K562 (cell line): Measurements from ENCODE around the gene MRGPRF. TPM values are rescaled to one million over a fixed set of nuclear protein-coding genes. Genes with fewer than 3 reads are reported as not detected.

Experiments
- ATAC-seq: fragments of 200-7000 bp; cut with Tn5 transposase; 3 replicates; pipeline ENCODE4 v1.9.1; 2020; ENCODE audit warnings: moderate library complexity
- BruUV-seq: library from RNA; stranded (reverse); fragments of 400-500 nt; replicated peaks from 2 replicates; lab custom pipeline; 2021; lab: Mats Ljungman, UMichigan
- CTCF ChIA-PET: fragments of 300-600 bp; formaldehyde crosslinking; extraction: SDS; loops from one replicate; lab custom pipeline; 2021; ENCODE audit warnings: low intra/inter-chr PET ratio; lab: Yijun Ruan, JAX
- POLR2A ChIA-PET: fragments of 300-600, 350-650 bp; sonication (Branson Sonifier 250); formaldehyde crosslinking; extraction: SDS; loops from one replicate; lab custom pipeline; 2021; ENCODE audit warnings: antibody characterized with exemption, inconsistent platforms; lab: Yijun Ruan, JAX
- DNase-seq, 4 experiments: peaks; one replicate each; pipeline versions ENCODE4 v3.0.0 to v3.0.0-alpha.2; 2011 to 2018; ENCODE audit warnings: low spot score in 3 of 4, mixed read lengths in 3 of 4; ENCODE audit errors: extremely low read depth in 1 of 4
- FAIRE-seq: peaks from 2 replicates; lab custom pipeline; 2011; peaks lifted over from hg19 to GRCh38; lab: Jason Lieb, UNC
- H2AFZ ChIP-seq: 2 replicates; pipeline ENCODE4 v1.6.0; 2011; ENCODE audit warnings: low read depth, low read length, control low read depth, inconsistent platforms
- H3K27ac ChIP-seq: fragments of 200-600 bp; 3 replicates; pipeline ENCODE4 v1.8.0; 2011; ENCODE audit warnings: low read depth, mild to moderate bottlenecking, control low read depth, inconsistent platforms, low read length, moderate library complexity, mixed read lengths; ENCODE audit errors: extremely low read depth
- H3K27me3 ChIP-seq, 2 experiments: fragments of 300-600 bp in 1 of 2; 2 replicates in 1 of 2; 3 replicates in 1 of 2; pipeline versions ENCODE4 v1.6.0 to v1.8.0; 2011; ENCODE audit warnings: inconsistent platforms in 2 of 2, low read length in 2 of 2, mild to moderate bottlenecking in 1 of 2, mixed read lengths in 1 of 2, moderate library complexity in 1 of 2; ENCODE audit not compliant: control insufficient read depth in 2 of 2, insufficient read depth in 2 of 2
- H3K36me3 ChIP-seq: fragments of 300-600 bp; 3 replicates; pipeline ENCODE4 v1.8.0; 2011; ENCODE audit warnings: mild to moderate bottlenecking, low read length, inconsistent platforms; ENCODE audit not compliant: control insufficient read depth, insufficient read depth
- H3K4me1 ChIP-seq, 2 experiments: fragments of 200-600 bp in 1 of 2; replicated peaks in 1 of 2; 2 replicates in 1 of 2; 3 replicates in 1 of 2; pipeline versions ENCODE4 v1.5.1 to v1.8.0; 2011; ENCODE audit warnings: inconsistent platforms in 2 of 2, low read length in 2 of 2, mild to moderate bottlenecking in 1 of 2, mixed read lengths in 1 of 2, moderate library complexity in 1 of 2; ENCODE audit not compliant: control insufficient read depth in 2 of 2, insufficient read depth in 2 of 2
- H3K4me2 ChIP-seq: 2 replicates; pipeline ENCODE4 v1.6.1; 2011; ENCODE audit warnings: low read length, control low read depth, inconsistent platforms, mixed read lengths; ENCODE audit not compliant: insufficient read depth
- H3K4me3 ChIP-seq: fragments of 200-600 bp; sonication (generic), shearing (Covaris generic); 2 replicates; pipeline ENCODE4 v1.5.1; 2016; ENCODE audit warnings: control low read depth, inconsistent platforms
- H3K79me2 ChIP-seq: fragments of 200-600 bp; 3 replicates; pipeline ENCODE4 v1.8.0; 2011; ENCODE audit warnings: low read length, inconsistent platforms; ENCODE audit not compliant: control insufficient read depth, insufficient read depth
- H3K9ac ChIP-seq, 2 experiments: 2 replicates each; pipeline versions ENCODE4 v1.6.0 to v1.6.1; 2011; ENCODE audit warnings: low read depth in 2 of 2, low read length in 2 of 2, control low read depth in 1 of 2, inconsistent platforms in 1 of 2, mild to moderate bottlenecking in 1 of 2, mixed read lengths in 1 of 2; ENCODE audit not compliant: insufficient read depth in 1 of 2
- H3K9me1 ChIP-seq: one replicate; pipeline ENCODE4 v1.6.0; 2011; ENCODE audit warnings: inconsistent platforms, mild to moderate bottlenecking, low read length, moderate library complexity; ENCODE audit not compliant: control insufficient read depth, insufficient read depth
- H3K9me3 ChIP-seq: replicated peaks from 2 replicates; pipeline ENCODE4 v1.5.1; 2011; ENCODE audit warnings: low read depth, low read length, inconsistent platforms; ENCODE audit not compliant: control insufficient read depth, insufficient read depth
- H4K20me1 ChIP-seq: replicated peaks from 2 replicates; pipeline ENCODE4 v1.6.1; 2011; ENCODE audit warnings: low read length, inconsistent platforms, mixed read lengths; ENCODE audit not compliant: control insufficient read depth, insufficient read depth
- CHD1 ChIP-seq: fragments of 200-600 bp; sonication (generic); IDR thresholded peaks from one replicate; pipeline ENCODE4 v1.6.1; 2012; ENCODE audit warnings: mild to moderate bottlenecking, moderate library complexity, low read length, inconsistent platforms
- DPF2 ChIP-seq: fragments of 450-650 bp; IDR thresholded peaks from 2 replicates; pipeline ENCODE4 v1.6.1; 2016
- GTF2E2 ChIP-seq: fragments of 200-800 bp; sonication (Bioruptor generic); IDR thresholded peaks from 2 replicates; pipeline ENCODE4 v1.6.1; 2016; ENCODE audit warnings: missing genetic modification characterization, missing compliant biosample characterization
- HDAC2 ChIP-seq: fragments of 450-650 bp; IDR thresholded peaks from 2 replicates; pipeline ENCODE4 v1.6.1; 2016; ENCODE audit warnings: mild to moderate bottlenecking
- HMG20B ChIP-seq: fragments of 250-450 bp; sonication (Bioruptor Pico); IDR thresholded peaks from 2 replicates; pipeline ENCODE4 v1.5.0; 2021; ENCODE audit warnings: mild to moderate bottlenecking
- ILF3 ChIP-seq: fragments of 450-650 bp; IDR thresholded peaks from 2 replicates; pipeline ENCODE4 v1.6.1; 2018; ENCODE audit warnings: antibody characterized with exemption, mild to moderate bottlenecking, moderate library complexity, borderline replicate concordance
- KAT8 ChIP-seq: fragments of 450-650 bp; IDR thresholded peaks from 2 replicates; pipeline ENCODE4 v1.6.1; 2016; ENCODE audit warnings: low read depth, mild to moderate bottlenecking
- PML ChIP-seq: IDR thresholded peaks from 2 replicates; pipeline ENCODE4 v1.6.1; 2012; ENCODE audit warnings: low read length, inconsistent platforms
- RFX7 ChIP-seq: fragments of 250-450 bp; sonication (Bioruptor Pico); IDR thresholded peaks from 2 replicates; pipeline ENCODE4 v1.5.1; 2021; ENCODE audit warnings: mild to moderate bottlenecking
- SNRNP70 ChIP-seq: fragments of 200-400 bp; formaldehyde crosslinking; optimal IDR thresholded peaks from 2 replicates; pipeline ENCODE3; 2017; ENCODE audit warnings: low read depth, low read length
- TCF3 ChIP-seq: sonication (generic); formaldehyde crosslinking; IDR thresholded peaks from 2 replicates; pipeline ENCODE4 v1.4.0; 2020; ENCODE audit warnings: mild to moderate bottlenecking, missing genetic modification reagents
- TOE1 ChIP-seq, 2 experiments: fragments of 450-650 bp in 1 of 2; sonication (generic) in 1 of 2; formaldehyde crosslinking in 1 of 2; IDR thresholded peaks; 2 replicates each; pipeline versions ENCODE4 v1.7.1 to v1.8.0; 2016 to 2022; ENCODE audit warnings: borderline replicate concordance in 2 of 2, mild to moderate bottlenecking in 2 of 2, antibody characterized with exemption in 1 of 2, inconsistent platforms in 1 of 2, low read depth in 1 of 2, missing genetic modification reagents in 1 of 2, moderate library complexity in 1 of 2
- U2AF1 ChIP-seq: fragments of 200-400 bp; formaldehyde crosslinking; optimal IDR thresholded peaks from 2 replicates; pipeline ENCODE3; 2017; ENCODE audit warnings: mild to moderate bottlenecking, low read depth, low read length, moderate library complexity
- WGBS: fragments of 100-300 bp; shearing (Covaris generic); methylation state at CpG from one replicate; pipeline ENCODE4 v1.1.6; 2016; ENCODE audit warnings: low coverage, mixed read lengths; ENCODE audit not compliant: insufficient coverage; ENCODE audit errors: missing lambda C conversion rate; 5-methylcytosine and 5-hydroxymethylcytosine counted together
- in situ Hi-C: fragments of 300-500 bp; cut with MboI; formaldehyde crosslinking; loops from 4 replicates; pipeline ENCODE4 v1.15.0; 2018; ENCODE audit warnings: inconsistent platforms, mixed read lengths
- intact Hi-C: fragments of 100-400 bp; cut with micrococcal nuclease; formaldehyde crosslinking; loops from 2 replicates; pipeline ENCODE4 v1.14.2; 2022
- polyA plus RNA-seq, 8 experiments: library from polyadenylated mRNA; depleted of rRNA in 4 of 8; stranded (reverse) in 5 of 8; unstranded in 3 of 8; fragments of >200 nt; fragmentation: Nextera tagmentation in 2 of 8; fragmentation: Illumina TruSeq in 1 of 8; extraction: Ambion mirVana in 2 of 8; extraction: Trizol in 1 of 8; gene quantifications; 2 replicates each; pipeline versions ENCODE4 v1.2.1 to v1.2.3, GENCODE V29; 2011 to 2014; ENCODE audit warnings: inconsistent platforms in 1 of 8, missing spikeins in 1 of 8
- total RNA-seq, 7 experiments: library from RNA; depleted of rRNA in 6 of 7; stranded (reverse); fragments of >200 nt in 6 of 7; fragmentation: Illumina TruSeq in 2 of 7; extraction: Trizol in 2 of 7; gene quantifications; 2 replicates each; pipeline versions ENCODE4 v1.2.1 to v1.2.3, GENCODE V29; 2011 to 2021; ENCODE audit warnings: low replicate concordance in 1 of 7
- TF ChIP-seq, protein P1 (sequence below): fragments of 450-650 bp; IDR thresholded peaks from 2 replicates; pipeline ENCODE4 v1.6.1; 2016; ENCODE audit warnings: missing biosample characterization, missing genetic modification characterization

Gene MRGPRF
- total and polyA plus RNA-seq, 9 of the 15 experiments (the other 6 are each of a cell fraction or from before 2014, with no cell fraction given): not detected

DNA sequence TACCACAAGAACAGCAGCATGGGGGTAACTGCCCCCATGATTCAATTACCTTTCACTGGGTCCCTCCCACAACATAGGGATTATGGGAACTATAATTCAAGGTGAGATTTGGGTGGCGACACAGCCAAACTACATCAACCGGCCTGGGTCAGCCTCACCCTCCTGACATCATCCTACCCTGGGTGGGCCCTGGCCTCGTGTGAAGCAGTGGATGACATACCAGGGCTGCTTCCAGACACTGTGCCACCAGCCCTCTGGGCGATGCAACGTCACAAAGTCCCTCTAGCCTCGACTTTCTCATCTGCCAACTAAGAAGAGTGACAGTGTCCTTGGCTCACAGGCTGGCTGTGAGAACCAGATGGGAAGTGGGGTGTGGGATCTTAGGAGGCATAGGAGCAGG lies 27.0 kb upstream of the MRGPRF start:
- Histone ChIP-seq H3K27me3 (peaks cover 6 to 46% of the 10 kb centered on the region in 2 experiments; a peak in 3 of 5 replicates), H3K9ac (no peak overlapping the region), H3K4me1 (peaks cover 0 to 7% of the 10 kb centered on the region in 2 experiments; a peak in 2 of 5 replicates), H2AFZ (no peak overlapping the region), H4K20me1 (no peaks in the 10 kb centered on the region), H3K27ac (no peak overlapping the region), H3K9me3 (no peaks in the 10 kb centered on the region), H3K4me3 (no peak overlapping the region), H3K4me2 (no peak overlapping the region), H3K36me3 (no peaks in the 10 kb centered on the region), H3K9me1 (no peaks in the 10 kb centered on the region), H3K79me2 (no peaks in the 10 kb centered on the region)
- no peak for ATAC-seq
- no peak for DNase-seq
- intact Hi-C loops (no loop called here), in situ Hi-C loops (no loop called here)
- no peak for TF ChIP-seq TOE1 (IDR thresholded peaks at IDR 0.05; ENCODE audit: borderline replicate concordance)
- TF ChIP-seq TOE1 (CRISPR knock-in tag; IDR thresholded peaks at IDR 0.05; ENCODE audit: borderline replicate concordance, low read depth): no peak
- TF ChIP-seq SNRNP70: no peak
- TF ChIP-seq ILF3: no peak
- TF ChIP-seq PML: no peak
- TF ChIP-seq HMG20B (CRISPR knock-in tag): no peak
- no peak for TF ChIP-seq KAT8
- no TSS peak for BruUV-seq
- no peak for FAIRE-seq
- 28% methylated on average over 6 of the region's 6 CpGs for WGBS
- ChIA-PET POLR2A (no interaction called here), CTCF (no interaction called here)

DNA sequence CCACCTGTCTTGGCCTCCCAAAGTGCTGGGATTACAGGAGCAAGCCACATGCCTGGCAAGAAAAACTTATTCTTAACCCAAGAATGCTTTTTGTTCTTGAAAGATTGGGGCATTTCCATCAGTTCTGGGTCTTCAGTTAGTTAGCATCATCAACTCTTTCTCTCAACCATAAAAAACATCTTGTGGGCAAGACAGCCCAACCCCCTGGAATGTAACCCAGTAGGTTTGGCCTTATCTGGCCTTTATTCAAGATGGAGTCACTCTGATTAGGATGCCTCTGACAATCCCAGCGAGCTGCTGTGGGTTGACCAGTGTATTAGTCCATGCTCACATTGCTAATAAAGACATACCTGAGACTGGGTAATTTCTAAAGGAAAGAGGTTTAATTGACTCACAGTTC lies 26.5 kb upstream of the MRGPRF start:
- H3K4me2 ChIP-seq: no peak overlapping the region
- WGBS: 12% methylated on average over 1 of the region's 1 CpG
- FAIRE-seq: no peak
- TF ChIP-seq TCF3 (CRISPR knock-in tag) (no peak), DPF2 (no peak), CHD1 (no peak), HDAC2 (no peak), U2AF1 (no peak), RFX7 (no peak), GTF2E2 (tag) (no peak)
- TF ChIP-seq, protein P1, sequence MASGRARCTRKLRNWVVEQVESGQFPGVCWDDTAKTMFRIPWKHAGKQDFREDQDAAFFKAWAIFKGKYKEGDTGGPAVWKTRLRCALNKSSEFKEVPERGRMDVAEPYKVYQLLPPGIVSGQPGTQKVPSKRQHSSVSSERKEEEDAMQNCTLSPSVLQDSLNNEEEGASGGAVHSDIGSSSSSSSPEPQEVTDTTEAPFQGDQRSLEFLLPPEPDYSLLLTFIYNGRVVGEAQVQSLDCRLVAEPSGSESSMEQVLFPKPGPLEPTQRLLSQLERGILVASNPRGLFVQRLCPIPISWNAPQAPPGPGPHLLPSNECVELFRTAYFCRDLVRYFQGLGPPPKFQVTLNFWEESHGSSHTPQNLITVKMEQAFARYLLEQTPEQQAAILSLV (tag): no peak

More for the DNA sequence above, 26.5 kb upstream of the MRGPRF start:
- H3K27ac ChIP-seq: no peak overlapping the region
- no peaks in the 10 kb centered on the region for H3K9me3 ChIP-seq
- no peak overlapping the region for H3K4me3 ChIP-seq
- no peaks in the 10 kb centered on the region for H3K79me2 ChIP-seq
- H3K9ac ChIP-seq: no peak overlapping the region
- DNase-seq (no peak), ATAC-seq (no peak)
- no TSS peak for BruUV-seq
- no peaks in the 10 kb centered on the region for H3K36me3 ChIP-seq
- intact Hi-C loops (no loop called here), in situ Hi-C loops (no loop called here)
- peaks cover 8 to 49% of the 10 kb centered on the region in 2 experiments; a peak in 3 of 5 replicates for H3K27me3 ChIP-seq
- CTCF ChIA-PET: no interaction called here
- POLR2A ChIA-PET: no interaction called here
- no peaks in the 10 kb centered on the region for H3K9me1 ChIP-seq
- H2AFZ ChIP-seq: no peak overlapping the region
- H3K4me1 ChIP-seq: peaks cover 0 to 8% of the 10 kb centered on the region in 2 experiments; a peak in 2 of 5 replicates
- H4K20me1 ChIP-seq: no peaks in the 10 kb centered on the region
